Testis (tissue), 3 donors: Measurements from ENCODE around the gene PRRG3. TPM values are rescaled to one million over a fixed set of nuclear protein-coding genes. Genes with fewer than 3 reads are reported as not detected.

ENCODE experiments used
- DNase-seq: peaks from one replicate; pipeline ENCODE4 v3.0.0-alpha.2; 2019
- H3K27ac ChIP-seq, 2 donors: fragments of 200-600 bp; sonication (generic); one replicate each; pipeline ENCODE4 v1.5.1; 2019
- H3K27me3 ChIP-seq: fragments of 200-600 bp; sonication (generic); one replicate; pipeline ENCODE4 v1.5.1; 2019
- H3K36me3 ChIP-seq: fragments of 200-600 bp; sonication (generic); one replicate; pipeline ENCODE4 v1.5.1; 2017; ENCODE audit warnings: low read depth; ENCODE audit errors: missing control alignments
- H3K4me1 ChIP-seq: fragments of 200-600 bp; sonication (generic); one replicate; pipeline ENCODE4 v1.5.1; 2019
- H3K4me3 ChIP-seq, 2 donors: fragments of 200-600 bp; sonication (generic); one replicate each; pipeline ENCODE4 v1.5.1; 2017 to 2019
- H3K9me3 ChIP-seq: fragments of 200-600 bp; sonication (generic); one replicate; pipeline ENCODE4 v1.5.1; 2017
- POLR2A ChIP-seq: fragments of 450-650 bp; IDR thresholded peaks from one replicate; pipeline ENCODE4 v1.6.1; 2017; ENCODE audit warnings: antibody characterized with exemption, mild to moderate bottlenecking, moderate library complexity
- WGBS, 2 donors: methylation state at CpG; one replicate each; pipeline ENCODE4 v1.1.5; 2018; 5-methylcytosine and 5-hydroxymethylcytosine counted together
- intact Hi-C: fragments of 100-400 bp; cut with DNase I; formaldehyde crosslinking; loops from one replicate; pipeline ENCODE4 v1.15.1; 2023; ENCODE audit warnings: low total_unique reads
- polyA plus RNA-seq: library from polyadenylated mRNA; stranded (reverse); fragments of 350-450 nt; fragmentation: Illumina TruSeq; extraction: RNeasy Lipid Tissue Mini Kit (QIAGEN cat#74804); gene quantifications from one replicate; pipeline ENCODE4 v1.2.3, GENCODE V29; 2014; ENCODE audit warnings: low read depth, low replicate concordance; ENCODE audit not compliant: insufficient read depth
- total RNA-seq, 2 donors: library from RNA; depleted of rRNA; stranded (reverse); fragments of >200 nt; gene quantifications; one replicate each; pipeline ENCODE4 v1.2.3, GENCODE V29; 2016
- TF ChIP-seq, protein P1 (sequence below), 3 experiments: fragments of 450-650 bp in 2 of 3; fragments of 200-600 bp in 1 of 3; sonication (generic) in 1 of 3; IDR thresholded peaks; one replicate each; pipeline ENCODE4 v1.5.1; 2016 to 2019; ENCODE audit warnings: antibody characterized with exemption in 3 of 3, mild to moderate bottlenecking in 2 of 3, moderate library complexity in 1 of 3

PRRG3 gene
- total and polyA plus RNA-seq, 3 donors from 2014 or later, result 0.94 to 2.2 (median 1.7) TPM

DNA sequence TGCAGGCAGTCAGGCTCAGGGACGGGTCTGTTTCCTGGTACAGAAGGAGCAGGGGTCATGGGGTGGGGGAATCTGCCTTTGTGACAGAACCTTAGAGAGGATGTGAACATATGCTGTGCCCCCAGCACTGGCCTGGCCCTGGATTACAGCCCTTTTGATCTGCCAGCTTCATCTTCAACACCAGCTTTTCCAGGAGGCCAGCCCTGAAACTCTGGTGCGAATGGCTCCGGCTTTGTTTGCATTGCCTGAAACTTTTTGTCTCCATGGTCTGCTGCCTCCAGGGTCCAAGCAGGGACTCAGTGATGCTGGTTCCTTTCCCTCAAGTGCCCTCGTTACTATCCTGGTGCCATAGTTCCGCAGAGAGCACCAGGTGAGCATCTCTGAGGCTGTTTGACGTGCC, 41.4 kb downstream of the PRRG3 start:
- intact Hi-C loops, result no loop called here
- TF ChIP-seq, protein P1, sequence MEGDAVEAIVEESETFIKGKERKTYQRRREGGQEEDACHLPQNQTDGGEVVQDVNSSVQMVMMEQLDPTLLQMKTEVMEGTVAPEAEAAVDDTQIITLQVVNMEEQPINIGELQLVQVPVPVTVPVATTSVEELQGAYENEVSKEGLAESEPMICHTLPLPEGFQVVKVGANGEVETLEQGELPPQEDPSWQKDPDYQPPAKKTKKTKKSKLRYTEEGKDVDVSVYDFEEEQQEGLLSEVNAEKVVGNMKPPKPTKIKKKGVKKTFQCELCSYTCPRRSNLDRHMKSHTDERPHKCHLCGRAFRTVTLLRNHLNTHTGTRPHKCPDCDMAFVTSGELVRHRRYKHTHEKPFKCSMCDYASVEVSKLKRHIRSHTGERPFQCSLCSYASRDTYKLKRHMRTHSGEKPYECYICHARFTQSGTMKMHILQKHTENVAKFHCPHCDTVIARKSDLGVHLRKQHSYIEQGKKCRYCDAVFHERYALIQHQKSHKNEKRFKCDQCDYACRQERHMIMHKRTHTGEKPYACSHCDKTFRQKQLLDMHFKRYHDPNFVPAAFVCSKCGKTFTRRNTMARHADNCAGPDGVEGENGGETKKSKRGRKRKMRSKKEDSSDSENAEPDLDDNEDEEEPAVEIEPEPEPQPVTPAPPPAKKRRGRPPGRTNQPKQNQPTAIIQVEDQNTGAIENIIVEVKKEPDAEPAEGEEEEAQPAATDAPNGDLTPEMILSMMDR (IDR thresholded peaks at IDR 0.05), result no peak
- TF ChIP-seq POLR2A, result no peak
- WGBS, 2 donors, result 90 to 93% methylated on average over 2 to 6 of the region's 6 CpGs

DNA sequence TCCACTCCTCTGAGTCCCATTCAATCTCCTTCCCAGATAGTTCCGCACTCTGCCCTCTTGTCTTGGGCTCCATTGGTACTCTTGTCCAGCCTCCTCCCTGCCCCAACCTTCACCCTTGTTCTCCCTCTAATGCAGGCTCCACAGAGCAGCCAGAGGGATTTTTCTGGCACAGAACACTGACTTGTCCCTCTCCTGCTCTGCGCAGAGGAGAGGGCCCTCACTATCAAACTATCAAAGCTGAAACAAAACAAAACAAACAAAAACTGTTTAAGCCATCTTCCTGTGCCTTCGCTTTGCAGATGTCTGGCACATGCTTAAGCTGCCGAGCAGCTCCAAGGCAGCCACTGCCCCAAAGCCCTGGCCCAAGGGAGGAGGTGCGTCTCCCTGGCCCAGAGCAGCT, 42.2 kb downstream of the PRRG3 start:
- intact Hi-C loops, result no loop called here
- H3K36me3 ChIP-seq, result no peaks in the 10 kb centered on the region
- H3K9me3 ChIP-seq, result no peaks in the 10 kb centered on the region
- H3K27ac ChIP-seq, result no peak overlapping the region
- 38 to 41% methylated on average over 4 to 5 of the region's 5 CpGs for WGBS, 2 donors
- TF ChIP-seq, protein P1 (IDR thresholded peaks at IDR 0.05), result no peak
- no peak for TF ChIP-seq POLR2A
- DNase-seq, result no peak
- no peaks in the 10 kb centered on the region for H3K4me1 ChIP-seq
- no peak overlapping the region for H3K4me3 ChIP-seq
- H3K27me3 ChIP-seq, result no peaks in the 10 kb centered on the region

More for the DNA sequence above, 41.4 kb downstream of the PRRG3 start:
- Histone ChIP-seq H3K9me3 (no peaks in the 10 kb centered on the region), H3K27me3 (no peaks in the 10 kb centered on the region), H3K27ac (no peak overlapping the region), H3K4me3 (no peak overlapping the region), H3K36me3 (no peaks in the 10 kb centered on the region), H3K4me1 (no peaks in the 10 kb centered on the region)
- DNase-seq, result no peak

DNA sequence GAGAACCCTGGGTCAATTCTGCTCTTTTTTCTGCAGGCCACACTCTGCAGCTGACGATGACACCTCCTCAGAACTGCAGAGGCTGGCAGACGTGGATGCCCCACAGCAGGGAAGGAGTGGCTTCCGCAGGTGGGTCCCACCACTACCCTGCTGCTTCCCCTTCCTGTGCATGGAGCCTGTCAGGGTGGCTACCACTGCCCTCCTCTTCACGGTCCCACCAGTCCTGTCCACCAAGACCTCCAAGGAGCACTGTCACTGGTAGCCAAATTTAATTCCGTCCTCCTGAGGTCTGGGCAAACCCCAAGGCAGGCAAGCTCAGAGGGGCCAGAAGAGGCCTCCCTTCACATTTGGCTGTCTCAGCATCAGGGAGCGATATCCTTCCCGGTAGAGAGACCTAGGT, 43.5 kb downstream of the PRRG3 start:
- 69 to 91% methylated on average over 2 to 5 of the region's 7 CpGs for WGBS, 2 donors
- Histone ChIP-seq H3K36me3 (no peaks in the 10 kb centered on the region), H3K4me3 (no peak overlapping the region), H3K27ac (no peak overlapping the region), H3K27me3 (no peaks in the 10 kb centered on the region), H3K9me3 (no peaks in the 10 kb centered on the region), H3K4me1 (no peaks in the 10 kb centered on the region)
- no peak for DNase-seq
- TF ChIP-seq POLR2A, result no peak
- TF ChIP-seq, protein P1 (IDR thresholded peaks at IDR 0.05), result no peak
- intact Hi-C loops, result no loop called here

- no peak for DNase-seq
- no peak overlapping the region for H3K27ac ChIP-seq
These were observed 46.3 kb downstream of the PRRG3 start for GRCh38 chrX:151741606-151742005.

DNA sequence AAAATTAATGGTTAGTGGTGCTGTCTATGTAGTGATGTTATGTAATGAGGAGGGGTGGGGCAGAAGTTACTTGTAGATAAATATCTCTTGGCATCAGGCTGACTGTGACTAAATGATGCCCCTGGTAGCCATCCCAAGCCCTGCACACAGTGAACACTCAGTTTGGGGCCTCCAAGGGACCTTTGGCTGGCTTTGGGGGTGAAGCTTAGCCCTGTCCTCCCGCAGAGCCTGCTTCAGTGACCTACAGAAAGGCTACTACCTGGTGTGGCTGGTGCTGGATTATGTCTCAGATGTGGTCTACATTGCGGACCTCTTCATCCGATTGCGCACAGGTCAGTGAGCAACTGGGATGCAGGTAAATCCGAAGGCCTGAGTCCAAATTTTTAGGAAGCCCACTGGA, 47.1 kb downstream of the PRRG3 start:
- no peak for DNase-seq
- intact Hi-C loops, result no loop called here
- Histone ChIP-seq H3K27ac (no peak overlapping the region), H3K36me3 (no peaks in the 10 kb centered on the region), H3K4me3 (no peak overlapping the region), H3K9me3 (no peaks in the 10 kb centered on the region), H3K4me1 (no peaks in the 10 kb centered on the region), H3K27me3 (no peaks in the 10 kb centered on the region)
- 100% methylated on average over 4 of the region's 5 CpGs; no CpG with 5 or more reads in 1 of the 2 donors for WGBS, 2 donors
- TF ChIP-seq, protein P1 (IDR thresholded peaks at IDR 0.05), result no peak
- no peak for TF ChIP-seq POLR2A

More at GRCh38 chrX:151741606-151742005, 46.3 kb downstream of the PRRG3 start:
- Histone ChIP-seq H3K27me3 (no peaks in the 10 kb centered on the region), H3K4me1 (no peaks in the 10 kb centered on the region), H3K9me3 (no peaks in the 10 kb centered on the region), H3K4me3 (no peak overlapping the region), H3K36me3 (no peaks in the 10 kb centered on the region)
- TF ChIP-seq, protein P1 (IDR thresholded peaks at IDR 0.05), result no peak
- no peak for TF ChIP-seq POLR2A
- intact Hi-C loops, result no loop called here
- 83 to 93% methylated on average over 2 to 4 of the region's 4 CpGs for WGBS, 2 donors
